Parathyroid adenoma (tissue), 2 donors: ENCODE data around the gene PDE7B.

Source experiments
- H2AFZ ChIP-seq: fragments of 300-600 bp; sonication (generic); one replicate; pipeline ENCODE4 v1.7.0; 2017; ENCODE audit warnings: antibody characterized with exemption, mild to moderate bottlenecking
- H3K27ac ChIP-seq: fragments of 300-600 bp; sonication (generic); one replicate; pipeline ENCODE4 v1.7.0; 2017
- H3K27me3 ChIP-seq: fragments of 300-600 bp; sonication (generic); one replicate; pipeline ENCODE4 v1.7.0; 2017; ENCODE audit warnings: low read length; ENCODE audit not compliant: control insufficient read depth, insufficient read depth
- H3K36me3 ChIP-seq: fragments of 300-600 bp; sonication (generic); one replicate; pipeline ENCODE4 v1.7.0; 2017; ENCODE audit warnings: low read length; ENCODE audit not compliant: control insufficient read depth, insufficient read depth
- H3K4me1 ChIP-seq: fragments of 300-600 bp; sonication (generic); one replicate; pipeline ENCODE4 v1.7.0; 2017; ENCODE audit warnings: control low read depth
- H3K4me2 ChIP-seq: fragments of 300-600 bp; sonication (generic); one replicate; pipeline ENCODE4 v1.7.0; 2017; ENCODE audit warnings: low read length
- H3K4me3 ChIP-seq: fragments of 300-600 bp; sonication (generic); one replicate; pipeline ENCODE4 v1.7.0; 2017; ENCODE audit warnings: low read depth, low read length
- H3K79me2 ChIP-seq: fragments of 300-600 bp; sonication (generic); one replicate; pipeline ENCODE4 v1.7.0; 2017; ENCODE audit warnings: control low read depth
- H3K9ac ChIP-seq: fragments of 300-600 bp; sonication (generic); one replicate; pipeline ENCODE4 v1.7.0; 2017; ENCODE audit warnings: mild to moderate bottlenecking
- H3K9me3 ChIP-seq: fragments of 300-600 bp; sonication (generic); one replicate; pipeline ENCODE4 v1.7.0; 2017; ENCODE audit warnings: low read length; ENCODE audit not compliant: control insufficient read depth
- CTCF ChIP-seq: fragments of 300-600 bp; sonication (generic); IDR thresholded peaks from one replicate; pipeline ENCODE4 v1.7.0; 2017; ENCODE audit warnings: antibody characterized with exemption, mild to moderate bottlenecking
- donor health status: primary hyperparathyroidism.

The PDE7B gene

GRCh38 chr6:135944120-135944519 is 92.6 kb downstream of the PDE7B start:
- H3K4me3 ChIP-seq, result no peak overlapping the region
- no peak overlapping the region for H2AFZ ChIP-seq
- no peak for TF ChIP-seq CTCF
- H3K27ac ChIP-seq, result no peak overlapping the region
- no peaks in the 10 kb centered on the region for H3K79me2 ChIP-seq
- H3K36me3 ChIP-seq, result no peaks in the 10 kb centered on the region
- no peaks in the 10 kb centered on the region for H3K9me3 ChIP-seq
- no peaks in the 10 kb centered on the region for H3K27me3 ChIP-seq
- no peak overlapping the region for H3K4me2 ChIP-seq
- peaks cover 4% of the 10 kb centered on the region for H3K4me1 ChIP-seq
- H3K9ac ChIP-seq, result no peak overlapping the region

GRCh38 chr6:135946674-135947073 is 95.2 kb downstream of the PDE7B start:
- H2AFZ ChIP-seq, result no peak overlapping the region
- H3K4me1 ChIP-seq, result peaks cover 4% of the 10 kb centered on the region
- no peak overlapping the region for H3K9ac ChIP-seq
- no peak overlapping the region for H3K4me3 ChIP-seq
- H3K4me2 ChIP-seq, result no peak overlapping the region
- no peaks in the 10 kb centered on the region for H3K27me3 ChIP-seq
- no peaks in the 10 kb centered on the region for H3K9me3 ChIP-seq
- no peaks in the 10 kb centered on the region for H3K36me3 ChIP-seq
- H3K79me2 ChIP-seq, result no peaks in the 10 kb centered on the region
- no peak for TF ChIP-seq CTCF
- H3K27ac ChIP-seq, result no peak overlapping the region

- no peak overlapping the region for H3K4me3 ChIP-seq
- H3K4me1 ChIP-seq, result peaks cover 4% of the 10 kb centered on the region
- no peak overlapping the region for H3K9ac ChIP-seq
- no peak overlapping the region for H3K27ac ChIP-seq
- H3K9me3 ChIP-seq, result no peaks in the 10 kb centered on the region
- H3K4me2 ChIP-seq, result no peak overlapping the region
- TF ChIP-seq CTCF, result no peak
- no peaks in the 10 kb centered on the region for H3K36me3 ChIP-seq
- H3K79me2 ChIP-seq, result no peaks in the 10 kb centered on the region
- no peak overlapping the region for H2AFZ ChIP-seq
- no peaks in the 10 kb centered on the region for H3K27me3 ChIP-seq
Measured at GRCh38 chr6:135950669-135951068, 99.2 kb downstream of the PDE7B start.

- H3K27ac ChIP-seq, result no peak overlapping the region
- H3K9me3 ChIP-seq, result no peaks in the 10 kb centered on the region
- peaks cover 4% of the 10 kb centered on the region for H3K4me1 ChIP-seq
- no peak overlapping the region for H2AFZ ChIP-seq
- H3K9ac ChIP-seq, result no peak overlapping the region
- H3K36me3 ChIP-seq, result no peaks in the 10 kb centered on the region
- TF ChIP-seq CTCF, result no peak
- H3K4me3 ChIP-seq, result no peak overlapping the region
- no peak overlapping the region for H3K4me2 ChIP-seq
- no peaks in the 10 kb centered on the region for H3K79me2 ChIP-seq
- no peaks in the 10 kb centered on the region for H3K27me3 ChIP-seq
Measured at GRCh38 chr6:135951169-135951568, 99.7 kb downstream of the PDE7B start.

- Histone ChIP-seq H2AFZ (no peak overlapping the region), H3K9me3 (no peaks in the 10 kb centered on the region), H3K4me2 (no peak overlapping the region), H3K27me3 (no peaks in the 10 kb centered on the region), H3K79me2 (no peaks in the 10 kb centered on the region), H3K36me3 (no peaks in the 10 kb centered on the region), H3K27ac (no peak overlapping the region), H3K4me1 (no peaks in the 10 kb centered on the region), H3K9ac (no peak overlapping the region), H3K4me3 (no peak overlapping the region)
- TF ChIP-seq CTCF, result no peak
Measured at GRCh38 chr6:135953818-135954217, 102.3 kb downstream of the PDE7B start.
